Dendritic cell treated with granulocyte-macrophage colony-stimulating factor and Interleukin-4, amounts not matched to agents 40 ng/mL and 50 ng/mL, for 4 days (primary cell): ENCODE data around the gene SLC51B.
"Not testable (repeated sequence)": the region's sequence is repeated elsewhere in the genome, so short reads cannot be mapped to it uniquely, and the experiment has no call there.

ENCODE experiments used
- H3K27ac Mint-ChIP-seq: one replicate; pipeline ENCODE4 v1.8.0; 2022; ENCODE audit warnings: mild to moderate bottlenecking, mixed read lengths
- H3K27me3 Mint-ChIP-seq: one replicate; pipeline ENCODE4 v1.8.0; 2022; ENCODE audit warnings: mild to moderate bottlenecking, mixed read lengths
- H3K36me3 Mint-ChIP-seq: one replicate; pipeline ENCODE4 v1.8.0; 2022; ENCODE audit warnings: low read depth, mixed read lengths
- H3K4me1 Mint-ChIP-seq: one replicate; pipeline ENCODE4 v1.8.0; 2022; ENCODE audit warnings: low read depth, mixed read lengths
- H3K4me3 Mint-ChIP-seq: one replicate; pipeline ENCODE4 v1.8.0; 2022; ENCODE audit warnings: mild to moderate bottlenecking, moderate library complexity, mixed read lengths
- H3K9me3 Mint-ChIP-seq: one replicate; pipeline ENCODE4 v1.8.0; 2022; ENCODE audit warnings: mixed read lengths
- intact Hi-C: fragments of 100-400 bp; cut with micrococcal nuclease; formaldehyde crosslinking; loops from one replicate; pipeline ENCODE4 v1.15.0; 2022

Gene SLC51B

GRCh38 chr15:65029736-65030208, 15.4 kb upstream of the SLC51B start:
- Mint-ChIP-seq H3K27ac (peak overlapping the region; percentile 80), H3K4me3 (peak overlapping the region; percentile 82), H3K9me3 (no peaks in the 10 kb centered on the region), H3K27me3 (peaks cover 19% of the 10 kb centered on the region), H3K4me1 (peaks cover 44% of the 10 kb centered on the region), H3K36me3 (peaks cover 33% of the 10 kb centered on the region)
- intact Hi-C loops: loop anchor here (5.0 kb wide), 2 partner anchors 47 to 297 kb away; no protein-coding TSS in a partner anchor

GRCh38 chr15:65032801-65033537, 12.2 kb upstream of the SLC51B start:
- H3K4me1 Mint-ChIP-seq: peaks cover 26% of the 10 kb centered on the region
- peaks cover 19% of the 10 kb centered on the region for H3K27me3 Mint-ChIP-seq
- H3K27ac Mint-ChIP-seq: peak overlapping the region; percentile 67
- no peaks in the 10 kb centered on the region for H3K9me3 Mint-ChIP-seq
- H3K36me3 Mint-ChIP-seq: peaks cover 10% of the 10 kb centered on the region
- H3K4me3 Mint-ChIP-seq: no peak overlapping the region
- intact Hi-C loops: loop anchor here (2.0 to 5.0 kb wide), 2 partner anchors 68 to 301 kb away; no protein-coding TSS in a partner anchor

- H3K9me3 Mint-ChIP-seq: no peaks in the 10 kb centered on the region
- peaks cover 19% of the 10 kb centered on the region for H3K27me3 Mint-ChIP-seq
- H3K4me3 Mint-ChIP-seq: no peak overlapping the region
- peaks cover 3% of the 10 kb centered on the region for H3K36me3 Mint-ChIP-seq
- H3K27ac Mint-ChIP-seq: no peak overlapping the region
- H3K4me1 Mint-ChIP-seq: peaks cover 19% of the 10 kb centered on the region
- intact Hi-C loops: loop anchor here (2.0 to 5.0 kb wide), 2 partner anchors 67 to 301 kb away; no protein-coding TSS in a partner anchor
These were observed 11.4 kb upstream of the SLC51B start for GRCh38 chr15:65033659-65034269.

- H3K27me3 Mint-ChIP-seq: peaks cover 19% of the 10 kb centered on the region
- H3K36me3 Mint-ChIP-seq: no peaks in the 10 kb centered on the region
- intact Hi-C loops: loop anchor here (5.0 kb wide), 1 partner anchor 302 kb away; no protein-coding TSS in a partner anchor
- no peak overlapping the region for H3K27ac Mint-ChIP-seq
- no peak overlapping the region for H3K4me3 Mint-ChIP-seq
- peaks cover 19% of the 10 kb centered on the region for H3K4me1 Mint-ChIP-seq
- no peaks in the 10 kb centered on the region for H3K9me3 Mint-ChIP-seq
These were observed 10.5 kb upstream of the SLC51B start for GRCh38 chr15:65034719-65035118.

GRCh38 chr15:65037309-65037708, 7.9 kb upstream of the SLC51B start:
- intact Hi-C loops: no loop called here

GRCh38 chr15:65038428-65038827, 6.8 kb upstream of the SLC51B start:
- Mint-ChIP-seq H3K27ac (no peak overlapping the region), H3K4me1 (peaks cover 16% of the 10 kb centered on the region), H3K9me3 (no peaks in the 10 kb centered on the region), H3K4me3 (no peak overlapping the region), H3K27me3 (peaks cover 5% of the 10 kb centered on the region), H3K36me3 (no peaks in the 10 kb centered on the region)
- intact Hi-C loops: no loop called here

More at GRCh38 chr15:65037309-65037708, 7.9 kb upstream of the SLC51B start:
- H3K4me1 Mint-ChIP-seq: peaks cover 16% of the 10 kb centered on the region
- H3K27ac Mint-ChIP-seq: no peak overlapping the region
- H3K4me3 Mint-ChIP-seq: no peak overlapping the region
- H3K36me3 Mint-ChIP-seq: no peaks in the 10 kb centered on the region
- H3K27me3 Mint-ChIP-seq: peaks cover 9% of the 10 kb centered on the region
- H3K9me3 Mint-ChIP-seq: no peaks in the 10 kb centered on the region

GRCh38 chr15:65038836-65039235, 6.4 kb upstream of the SLC51B start:
- no peaks in the 10 kb centered on the region for H3K36me3 Mint-ChIP-seq
- H3K4me3 Mint-ChIP-seq: no peak overlapping the region
- H3K4me1 Mint-ChIP-seq: peaks cover 16% of the 10 kb centered on the region
- no peak overlapping the region for H3K27ac Mint-ChIP-seq
- H3K9me3 Mint-ChIP-seq: no peaks in the 10 kb centered on the region
- intact Hi-C loops: no loop called here
- peaks cover 5% of the 10 kb centered on the region for H3K27me3 Mint-ChIP-seq

- no peaks in the 10 kb centered on the region for H3K36me3 Mint-ChIP-seq
- H3K27me3 Mint-ChIP-seq: peaks cover 8% of the 10 kb centered on the region
- intact Hi-C loops: no loop called here
- peaks cover 22% of the 10 kb centered on the region for H3K4me1 Mint-ChIP-seq
- no peak overlapping the region for H3K27ac Mint-ChIP-seq
- no peak overlapping the region for H3K4me3 Mint-ChIP-seq
- H3K9me3 Mint-ChIP-seq: no peaks in the 10 kb centered on the region
These were observed 4.7 kb upstream of the SLC51B start for GRCh38 chr15:65040461-65040860.

- H3K9me3 Mint-ChIP-seq: no peaks in the 10 kb centered on the region
- H3K27me3 Mint-ChIP-seq: peaks cover 9% of the 10 kb centered on the region
- H3K27ac Mint-ChIP-seq: no peak overlapping the region
- H3K4me1 Mint-ChIP-seq: peaks cover 22% of the 10 kb centered on the region
- intact Hi-C loops: no loop called here
- no peak overlapping the region for H3K4me3 Mint-ChIP-seq
- H3K36me3 Mint-ChIP-seq: no peaks in the 10 kb centered on the region
These were observed 3.4 kb upstream of the SLC51B start for GRCh38 chr15:65041787-65042186.

GRCh38 chr15:65042776-65043327, 2.3 kb upstream of the SLC51B start:
- Mint-ChIP-seq H3K4me3 (no peak overlapping the region), H3K36me3 (no peaks in the 10 kb centered on the region), H3K27me3 (peaks cover 10% of the 10 kb centered on the region), H3K4me1 (peaks cover 22% of the 10 kb centered on the region), H3K27ac (no peak overlapping the region), H3K9me3 (no peaks in the 10 kb centered on the region)
- intact Hi-C loops: no loop called here

GRCh38 chr15:65044218-65044617, 969 bp upstream of the SLC51B start:
- H3K36me3 Mint-ChIP-seq, H3K9me3 Mint-ChIP-seq, intact Hi-C loops, H3K27ac Mint-ChIP-seq: not testable (repeated sequence)
- H3K27me3 Mint-ChIP-seq: peaks cover 10% of the 10 kb centered on the region
- H3K4me3 Mint-ChIP-seq: peak overlapping the region; percentile 17
- H3K4me1 Mint-ChIP-seq: peaks cover 23% of the 10 kb centered on the region

GRCh38 chr15:65048241-65048640, 3.1 kb downstream of the SLC51B start:
- intact Hi-C loops: no loop called here
- Mint-ChIP-seq H3K4me1 (peaks cover 27% of the 10 kb centered on the region), H3K9me3 (no peaks in the 10 kb centered on the region), H3K27me3 (peaks cover 16% of the 10 kb centered on the region), H3K4me3 (no peak overlapping the region), H3K36me3 (no peaks in the 10 kb centered on the region), H3K27ac (no peak overlapping the region)

- no peaks in the 10 kb centered on the region for H3K9me3 Mint-ChIP-seq
- H3K4me1 Mint-ChIP-seq: peaks cover 15% of the 10 kb centered on the region
- peaks cover 16% of the 10 kb centered on the region for H3K27me3 Mint-ChIP-seq
- H3K36me3 Mint-ChIP-seq: no peaks in the 10 kb centered on the region
- H3K27ac Mint-ChIP-seq: peak overlapping the region; percentile 38
- H3K4me3 Mint-ChIP-seq: peak overlapping the region; percentile 66
- intact Hi-C loops: no loop called here
These were observed 4.2 kb downstream of the SLC51B start for GRCh38 chr15:65049418-65049840.

GRCh38 chr15:65050270-65050669, 5.1 kb downstream of the SLC51B start:
- H3K4me3 Mint-ChIP-seq: no peak overlapping the region
- intact Hi-C loops: loop anchor here (10.0 kb wide), 1 partner anchor 245 kb away; the partner anchor contains the start of gene RNU5A-1
- no peaks in the 10 kb centered on the region for H3K9me3 Mint-ChIP-seq
- H3K4me1 Mint-ChIP-seq: peaks cover 14% of the 10 kb centered on the region
- H3K36me3 Mint-ChIP-seq: no peaks in the 10 kb centered on the region
- peak overlapping the region; percentile 38 for H3K27ac Mint-ChIP-seq
- H3K27me3 Mint-ChIP-seq: peaks cover 15% of the 10 kb centered on the region
